Brain microvascular endothelial cell (primary cell): ENCODE data around the gene CCS.
"Not testable (repeated sequence)": the region's sequence is repeated elsewhere in the genome, so short reads cannot be mapped to it uniquely, and the experiment has no call there.

Experiments used
- DNase-seq: peaks from one replicate; pipeline ENCODE4 v3.0.0-alpha.2; 2020
- H3K27ac ChIP-seq: fragments of 250-450 bp; sonication (Bioruptor Pico); 2 replicates; pipeline ENCODE4 v1.5.1; 2020; ENCODE audit warnings: mild to moderate bottlenecking, moderate library complexity
- H3K27me3 ChIP-seq: fragments of 250-450 bp; sonication (Bioruptor Pico); replicated peaks from 2 replicates; pipeline ENCODE4 v1.5.1; 2020; ENCODE audit warnings: mild to moderate bottlenecking
- H3K36me3 ChIP-seq: fragments of 250-450 bp; sonication (Bioruptor Pico); replicated peaks from 2 replicates; pipeline ENCODE4 v1.5.1; 2020; ENCODE audit warnings: mild to moderate bottlenecking
- H3K4me3 ChIP-seq: 2 replicates; pipeline ENCODE4 v1.5.1; 2011; ENCODE audit warnings: low read depth, mild to moderate bottlenecking, control low read depth, low read length, moderate library complexity
- in situ Hi-C: cut with HindIII; loops from 2 replicates; pipeline ENCODE4 v1.10.0; 2017; ENCODE audit warnings: low sequenced_read_pairs, low pct_ligation_motif_present
- TF ChIP-seq, protein P1 (sequence below): IDR thresholded peaks from 2 replicates; pipeline ENCODE4 v1.5.1; 2011; ENCODE audit warnings: low read depth, mild to moderate bottlenecking, moderate library complexity, low read length, control low read depth, inconsistent platforms; ENCODE audit errors: missing control alignments

Gene CCS

GRCh38 chr11:66580803-66581202, 12.2 kb upstream of the CCS start:
- TF ChIP-seq, protein P1, sequence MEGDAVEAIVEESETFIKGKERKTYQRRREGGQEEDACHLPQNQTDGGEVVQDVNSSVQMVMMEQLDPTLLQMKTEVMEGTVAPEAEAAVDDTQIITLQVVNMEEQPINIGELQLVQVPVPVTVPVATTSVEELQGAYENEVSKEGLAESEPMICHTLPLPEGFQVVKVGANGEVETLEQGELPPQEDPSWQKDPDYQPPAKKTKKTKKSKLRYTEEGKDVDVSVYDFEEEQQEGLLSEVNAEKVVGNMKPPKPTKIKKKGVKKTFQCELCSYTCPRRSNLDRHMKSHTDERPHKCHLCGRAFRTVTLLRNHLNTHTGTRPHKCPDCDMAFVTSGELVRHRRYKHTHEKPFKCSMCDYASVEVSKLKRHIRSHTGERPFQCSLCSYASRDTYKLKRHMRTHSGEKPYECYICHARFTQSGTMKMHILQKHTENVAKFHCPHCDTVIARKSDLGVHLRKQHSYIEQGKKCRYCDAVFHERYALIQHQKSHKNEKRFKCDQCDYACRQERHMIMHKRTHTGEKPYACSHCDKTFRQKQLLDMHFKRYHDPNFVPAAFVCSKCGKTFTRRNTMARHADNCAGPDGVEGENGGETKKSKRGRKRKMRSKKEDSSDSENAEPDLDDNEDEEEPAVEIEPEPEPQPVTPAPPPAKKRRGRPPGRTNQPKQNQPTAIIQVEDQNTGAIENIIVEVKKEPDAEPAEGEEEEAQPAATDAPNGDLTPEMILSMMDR: no peak
- DNase-seq: no peak
- no peak overlapping the region for H3K4me3 ChIP-seq
- H3K27ac ChIP-seq: no peak overlapping the region
- in situ Hi-C loops: no loop called here
- no peaks in the 10 kb centered on the region for H3K36me3 ChIP-seq
- no peaks in the 10 kb centered on the region for H3K27me3 ChIP-seq

DNA sequence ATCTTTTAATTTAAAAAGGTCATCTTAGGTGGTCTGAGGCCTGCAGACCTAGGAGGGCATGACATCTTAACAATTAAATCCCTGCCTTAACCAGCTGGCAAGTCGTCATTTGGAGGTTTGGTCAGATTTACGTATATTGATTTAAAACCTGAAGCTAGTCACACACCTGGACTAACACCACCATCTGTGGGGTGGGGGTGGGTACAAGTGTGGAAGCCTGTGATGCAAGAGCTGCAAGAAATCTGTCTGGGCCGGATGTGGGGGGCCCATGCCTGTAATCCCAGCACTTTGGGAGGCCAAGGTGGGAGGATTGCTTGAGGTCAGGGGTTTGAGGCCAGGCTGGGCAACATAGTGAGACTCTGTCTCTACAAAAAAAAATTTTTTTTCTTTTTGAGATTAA, 11.7 kb upstream of the CCS start:
- no peaks in the 10 kb centered on the region for H3K36me3 ChIP-seq
- in situ Hi-C loops: no loop called here
- no peak overlapping the region for H3K4me3 ChIP-seq
- H3K27me3 ChIP-seq: no peaks in the 10 kb centered on the region
- TF ChIP-seq, protein P1: no peak
- no peak overlapping the region for H3K27ac ChIP-seq
- DNase-seq: no peak

DNA sequence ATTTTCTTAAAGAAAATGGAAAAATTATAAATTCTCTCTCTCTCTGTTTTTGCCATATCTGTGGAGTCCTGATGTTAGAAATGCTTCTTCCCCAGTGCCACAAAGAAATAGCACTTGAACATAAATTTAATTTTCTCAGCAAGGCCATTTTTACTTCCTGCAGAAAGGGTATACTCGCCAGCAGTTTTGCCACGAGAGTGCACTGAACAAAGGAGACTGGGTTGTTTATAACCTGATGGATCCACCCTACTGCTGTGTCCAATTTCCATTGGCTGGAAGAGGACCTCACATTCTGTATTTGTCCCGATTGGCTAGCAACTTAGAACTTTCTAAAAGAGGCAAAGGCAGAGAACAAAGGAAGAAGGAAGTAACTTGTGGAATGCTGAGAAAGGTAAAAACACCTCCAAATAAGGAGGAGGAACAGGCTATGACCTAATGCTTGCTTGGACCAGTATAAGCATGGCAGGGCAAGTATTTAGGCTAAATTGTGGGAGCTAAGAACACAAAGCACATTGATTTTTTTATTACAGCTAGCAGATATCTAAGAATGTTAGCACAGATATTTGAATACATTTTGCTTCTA, 10.3 kb upstream of the CCS start:
- DNase-seq, H3K36me3 ChIP-seq, H3K27me3 ChIP-seq, H3K27ac ChIP-seq, H3K4me3 ChIP-seq, in situ Hi-C loops: not testable (repeated sequence)

DNA sequence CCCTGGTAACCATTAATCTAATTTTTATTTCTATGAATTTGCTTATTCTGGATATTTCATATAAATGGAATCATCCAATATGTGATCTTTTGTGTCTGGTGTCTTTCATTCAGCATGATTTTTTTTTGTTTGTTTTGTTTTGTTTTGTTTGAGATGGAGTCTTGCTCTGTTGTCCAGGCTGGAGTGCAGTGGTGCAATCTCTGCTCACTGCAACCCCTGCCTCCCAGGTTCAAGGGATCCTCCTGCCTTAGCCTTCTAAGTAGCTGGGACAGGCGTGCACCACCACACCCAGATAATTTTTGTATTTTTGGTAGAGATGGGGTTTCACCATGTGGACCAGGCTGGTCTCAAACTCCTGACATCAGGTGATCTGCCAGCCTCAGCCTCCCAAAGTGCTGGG, 7.5 kb upstream of the CCS start:
- H3K4me3 ChIP-seq, H3K27me3 ChIP-seq, in situ Hi-C loops, H3K36me3 ChIP-seq, H3K27ac ChIP-seq, DNase-seq: not testable (repeated sequence)

DNA sequence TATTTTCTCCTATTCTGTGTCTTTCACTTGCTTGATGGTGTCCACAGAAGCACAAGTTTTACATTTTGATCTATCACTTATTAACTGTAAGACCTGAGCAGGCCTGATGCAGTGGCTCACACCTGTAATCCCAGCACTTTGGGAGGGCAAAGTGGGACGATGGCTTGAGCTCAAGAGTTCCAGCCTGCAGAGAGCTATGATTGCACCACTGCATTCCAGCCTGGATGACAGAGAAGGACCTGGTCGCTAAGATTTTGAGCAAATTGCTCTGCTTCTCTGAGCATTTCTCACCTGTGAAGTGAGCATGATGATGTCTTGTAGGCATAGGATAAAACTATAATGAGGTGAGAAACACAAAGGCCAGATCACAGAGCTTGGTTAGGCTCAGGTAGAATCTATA, 6.8 kb upstream of the CCS start:
- no peak for DNase-seq
- no peaks in the 10 kb centered on the region for H3K36me3 ChIP-seq
- no peak overlapping the region for H3K4me3 ChIP-seq
- no peaks in the 10 kb centered on the region for H3K27me3 ChIP-seq
- no peak overlapping the region for H3K27ac ChIP-seq
- TF ChIP-seq, protein P1: no peak
- in situ Hi-C loops: no loop called here

GRCh38 chr11:66589315-66589714, 3.7 kb upstream of the CCS start:
- DNase-seq, H3K27me3 ChIP-seq, H3K27ac ChIP-seq, in situ Hi-C loops, H3K36me3 ChIP-seq, H3K4me3 ChIP-seq: not testable (repeated sequence)

DNA sequence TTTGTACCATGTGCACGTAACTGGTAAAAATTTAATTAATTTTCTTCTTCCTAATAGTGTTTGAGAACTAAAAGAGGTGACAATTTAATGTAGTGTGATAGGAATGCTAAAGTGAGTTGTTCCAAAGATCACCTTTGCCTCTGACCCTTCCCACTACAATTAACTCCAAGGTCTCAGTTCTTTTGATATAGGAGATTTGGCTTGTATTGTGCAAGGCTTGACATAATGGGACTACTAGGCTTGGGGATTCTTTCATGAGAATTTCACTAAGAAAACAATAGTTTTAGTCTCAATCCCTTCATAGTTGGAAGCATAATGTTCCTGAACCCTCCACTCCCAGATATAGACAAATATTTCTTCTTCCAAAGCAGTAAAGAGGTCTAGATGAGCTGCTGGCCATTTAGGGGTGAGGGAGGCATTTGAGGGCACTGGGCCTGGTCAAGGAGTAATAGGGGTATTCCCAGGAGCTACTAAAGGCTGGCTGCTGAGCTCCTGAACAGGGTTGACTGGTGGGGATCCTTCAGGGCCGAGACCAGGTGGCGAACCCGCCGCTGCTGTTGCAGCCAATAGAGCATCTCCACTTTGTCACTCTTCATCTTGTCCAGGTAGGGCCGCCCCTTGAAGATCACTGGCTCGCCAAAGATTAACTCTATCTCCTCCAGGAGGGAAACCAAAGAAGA, 2.8 kb upstream of the CCS start:
- Histone ChIP-seq H3K4me3 (no peak overlapping the region), H3K36me3 (no peaks in the 10 kb centered on the region), H3K27me3 (no peaks in the 10 kb centered on the region), H3K27ac (no peak overlapping the region)
- in situ Hi-C loops: no loop called here
- DNase-seq: no peak
- TF ChIP-seq, protein P1: no peak
